HepG2 (cell line): ENCODE measurements around the gene TLE1. TPM values are rescaled to one million over a fixed set of nuclear protein-coding genes. Genes with fewer than 3 reads are reported as not detected.

Experiments used
- CEBPB ChIP-seq: IDR thresholded peaks from 2 replicates; pipeline ENCODE4 v1.6.1; 2011; ENCODE audit warnings: low read depth, low read length, improper control_type of control experiment, borderline replicate concordance
- CTCF ChIP-seq: sonication (generic); formaldehyde crosslinking; IDR thresholded peaks from 2 replicates; pipeline ENCODE4 v1.5.0; 2020; ENCODE audit warnings: mild to moderate bottlenecking, missing genetic modification reagents, moderate library complexity
- DR1 ChIP-seq: sonication (generic); formaldehyde crosslinking; IDR thresholded peaks from 2 replicates; pipeline ENCODE4 v1.8.0; 2021; ENCODE audit warnings: mild to moderate bottlenecking, missing genetic modification reagents, inconsistent platforms
- FLYWCH1 ChIP-seq: sonication (generic); formaldehyde crosslinking; IDR thresholded peaks from 2 replicates; pipeline ENCODE4 v1.8.1; 2023; ENCODE audit warnings: mild to moderate bottlenecking, missing genetic modification reagents
- FOXA3 ChIP-seq: IDR thresholded peaks from 2 replicates; pipeline ENCODE4 v1.6.1; 2016; ENCODE audit warnings: missing genetic modification reagents, missing compliant biosample characterization
- GLMP ChIP-seq: sonication (generic); formaldehyde crosslinking; IDR thresholded peaks from 2 replicates; pipeline ENCODE4 v1.9.0; 2021; ENCODE audit warnings: missing genetic modification reagents, mild to moderate bottlenecking, borderline replicate concordance
- IKZF1 ChIP-seq: fragments of 450-650 bp; IDR thresholded peaks from 2 replicates; pipeline ENCODE4 v1.7.1; 2016
- IRX3 ChIP-seq: sonication (generic); formaldehyde crosslinking; IDR thresholded peaks from 2 replicates; pipeline ENCODE4 v1.8.1; 2023; ENCODE audit warnings: mild to moderate bottlenecking, low read depth, missing genetic modification reagents, borderline replicate concordance
- JDP2 ChIP-seq: sonication (generic); formaldehyde crosslinking; IDR thresholded peaks from 2 replicates; pipeline ENCODE4 v1.8.1; 2022; ENCODE audit warnings: missing genetic modification reagents, borderline replicate concordance
- KDM2A ChIP-seq: sonication (generic); formaldehyde crosslinking; IDR thresholded peaks from 2 replicates; pipeline ENCODE4 v1.4.0; 2020; ENCODE audit warnings: low read depth, missing genetic modification reagents, borderline replicate concordance
- MBNL3 ChIP-seq: fragments of 250-450 bp; sonication (Bioruptor Pico); conservative IDR thresholded peaks from 2 replicates; pipeline ENCODE4 v1.8.0; 2022; ENCODE audit warnings: mild to moderate bottlenecking, inconsistent platforms
- MEF2D ChIP-seq: sonication (generic); formaldehyde crosslinking; IDR thresholded peaks from 2 replicates; pipeline ENCODE4 v1.5.1; 2020; ENCODE audit warnings: mild to moderate bottlenecking, missing genetic modification reagents
- NFE2L1 ChIP-seq: sonication (generic); formaldehyde crosslinking; IDR thresholded peaks from 2 replicates; pipeline ENCODE4 v1.4.0; 2020; ENCODE audit warnings: missing genetic modification reagents, mild to moderate bottlenecking, borderline replicate concordance
- NFKB2 ChIP-seq: sonication (generic); formaldehyde crosslinking; IDR thresholded peaks from 2 replicates; pipeline ENCODE4 v1.4.0; 2020; ENCODE audit warnings: missing genetic modification reagents, borderline replicate concordance
- NKX3-1 ChIP-seq: sonication (generic); formaldehyde crosslinking; IDR thresholded peaks from 2 replicates; pipeline ENCODE4 v1.5.0; 2020; ENCODE audit warnings: missing genetic modification reagents
- NR0B2 ChIP-seq: sonication (generic); formaldehyde crosslinking; IDR thresholded peaks from 2 replicates; pipeline ENCODE4 v1.4.0; 2020; ENCODE audit warnings: mild to moderate bottlenecking, missing genetic modification reagents
- REPIN1 ChIP-seq: sonication (generic); formaldehyde crosslinking; IDR thresholded peaks from 2 replicates; pipeline ENCODE4 v1.8.0; 2022; ENCODE audit warnings: missing genetic modification reagents, low read depth, mild to moderate bottlenecking, borderline replicate concordance
- TAF1 ChIP-seq: sonication (generic); formaldehyde crosslinking; IDR thresholded peaks from 2 replicates; pipeline ENCODE4 v1.4.0; 2020; ENCODE audit warnings: missing genetic modification reagents
- U2AF2 ChIP-seq: fragments of 200-400 bp; formaldehyde crosslinking; IDR thresholded peaks from 2 replicates; pipeline ENCODE4 v1.6.1; 2017; ENCODE audit warnings: low read depth, mild to moderate bottlenecking, low read length
- ZC3H13 ChIP-seq: sonication (generic); formaldehyde crosslinking; IDR thresholded peaks from 2 replicates; pipeline ENCODE4 v1.8.1; 2023; ENCODE audit warnings: mild to moderate bottlenecking, missing genetic modification reagents, moderate library complexity
- ZFP82 ChIP-seq: sonication (generic); formaldehyde crosslinking; IDR thresholded peaks from 2 replicates; pipeline ENCODE4 v1.5.1; 2020; ENCODE audit warnings: mild to moderate bottlenecking, missing genetic modification reagents, borderline replicate concordance
- ZKSCAN8 ChIP-seq: IDR thresholded peaks from 2 replicates; pipeline ENCODE4 v1.6.1; 2016; ENCODE audit warnings: borderline replicate concordance, missing genetic modification reagents, missing compliant biosample characterization
- ZNF234 ChIP-seq: sonication (generic); formaldehyde crosslinking; conservative IDR thresholded peaks from 2 replicates; pipeline ENCODE4 v1.5.1; 2020; ENCODE audit warnings: mild to moderate bottlenecking, missing genetic modification reagents
- ZNF350 ChIP-seq: sonication (generic); formaldehyde crosslinking; IDR thresholded peaks from 2 replicates; pipeline ENCODE4 v1.4.0; 2020; ENCODE audit warnings: mild to moderate bottlenecking, low read depth, missing genetic modification reagents, borderline replicate concordance
- ZNF580 ChIP-seq: IDR thresholded peaks from 2 replicates; pipeline ENCODE4 v1.6.1; 2016; ENCODE audit warnings: low read depth, borderline replicate concordance
- ZNF850 ChIP-seq: sonication (generic); formaldehyde crosslinking; conservative IDR thresholded peaks from 2 replicates; pipeline ENCODE4 v1.9.0; 2021; ENCODE audit warnings: mild to moderate bottlenecking, missing genetic modification reagents
- polyA plus RNA-seq, 8 experiments: library from polyadenylated mRNA; depleted of rRNA in 3 of 8; stranded (reverse) in 7 of 8; unstranded in 1 of 8; fragments of >200 nt; fragmentation: Illumina TruSeq in 4 of 8; extraction: Trizol in 4 of 8; gene quantifications; 2 replicates each; pipeline versions ENCODE4 v1.2.1 to v1.2.3, GENCODE V29; 2011 to 2016; ENCODE audit warnings: low read depth in 4 of 8, missing spikeins in 1 of 8, mixed read lengths in 1 of 8; ENCODE audit not compliant: insufficient read depth in 1 of 8
- total RNA-seq, 5 experiments: library from RNA; depleted of rRNA; stranded (reverse); fragments of >200 nt; fragmentation: Illumina TruSeq; extraction: Trizol; gene quantifications; 2 replicates each; pipeline ENCODE4 v1.2.3, GENCODE V29; 2016; ENCODE audit warnings: low read depth in 1 of 5

TLE1 gene
- total and polyA plus RNA-seq, 2 of the 13 experiments (the other 11 are each of a cell fraction or from before 2014, with no cell fraction given): 35.9 to 109 TPM

GRCh38 chr9:81588148-81588871 is 101.0 kb downstream of the TLE1 start (continued):
- 0 out of 2 replicates have a peak, but pooled peaks have one; percentile 18 for TF ChIP-seq ZNF350 (CRISPR knock-in tag)
- peak; percentile 76; the same call in 1 of the 2 replicates for TF ChIP-seq MEF2D (CRISPR knock-in tag)
- 0 out of 2 replicates have a peak, but pooled peaks have one; percentile 21 for TF ChIP-seq NKX3-1 (CRISPR knock-in tag)
- 0 out of 2 replicates have a peak, but pooled peaks have one; percentile 53 for TF ChIP-seq ZNF580 (CRISPR knock-in tag)
- no peak; the same call in 1 of the 2 replicates for TF ChIP-seq REPIN1 (CRISPR knock-in tag)
- TF ChIP-seq U2AF2: no peak
- no peak for TF ChIP-seq FLYWCH1 (CRISPR knock-in tag)
- peak; percentile 95 for TF ChIP-seq CEBPB
- TF ChIP-seq MBNL3 (CRISPR knock-in tag): no peak
- TF ChIP-seq ZKSCAN8 (CRISPR knock-in tag): peak; percentile 94
- TF ChIP-seq IKZF1: no peak
- no peak for TF ChIP-seq NFE2L1 (CRISPR knock-in tag)
- 0 out of 2 replicates have a peak, but pooled peaks have one; percentile 52 for TF ChIP-seq ZFP82
- TF ChIP-seq FOXA3: peak; percentile 99
- no peak; the same call in 1 of the 2 replicates for TF ChIP-seq IRX3 (CRISPR knock-in tag)
- peak; percentile 68; the same call in 1 of the 2 replicates for TF ChIP-seq KDM2A (CRISPR knock-in tag)
- TF ChIP-seq TAF1 (CRISPR knock-in tag): no peak
- no peak for TF ChIP-seq ZNF234 (CRISPR knock-in tag)
- TF ChIP-seq DR1 (CRISPR knock-in tag): no peak; the same call in 1 of the 2 replicates
- 0 out of 2 replicates have a peak, but pooled peaks have one; percentile 69 for TF ChIP-seq ZNF850 (CRISPR knock-in tag)
- no peak for TF ChIP-seq ZC3H13 (CRISPR knock-in tag)
- peak; percentile 52 for TF ChIP-seq CTCF (CRISPR knock-in tag)
- peak; percentile 40; the same call in 1 of the 2 replicates for TF ChIP-seq NFKB2 (CRISPR knock-in tag)
- no peak for TF ChIP-seq GLMP (CRISPR knock-in tag)
- no peak for TF ChIP-seq NR0B2 (CRISPR knock-in tag)
- no peak for TF ChIP-seq JDP2 (CRISPR knock-in tag)
